Measurements from ENCODE around the gene MARCHF10. TPM values are rescaled to one million over a fixed set of nuclear protein-coding genes. Genes with fewer than 3 reads are reported as not detected.

The MARCHF10 gene
- total RNA-seq, 1 donor from 2014 or later: 0.51 TPM

- Histone ChIP-seq H3K4me2 (no peak overlapping the region), H3K4me1 (no peaks in the 10 kb centered on the region), H3K27ac (no peak overlapping the region), H3F3A (ENCODE audit: low read depth) (no peaks in the 10 kb centered on the region), H3K79me2 (ENCODE audit: low read depth) (no peaks in the 10 kb centered on the region), H4K20me1 (ENCODE audit: low read depth) (no peaks in the 10 kb centered on the region), H3K4me3 (no peak overlapping the region), H3K9me3 (ENCODE audit: low read depth) (no peaks in the 10 kb centered on the region), H3K36me3 (no peaks in the 10 kb centered on the region), H2AFZ (replicated peaks) (no peak overlapping the region), H3K27me3 (no peaks in the 10 kb centered on the region), H3K9ac (no peak overlapping the region)
- H3K4me1 Mint-ChIP-seq: peaks cover 3% of the 10 kb centered on the region
- DNase-seq (ENCODE audit: low spot score): peak; percentile 65
- H3K27me3 Mint-ChIP-seq (ENCODE audit: insufficient read depth, low read depth): no peaks in the 10 kb centered on the region
- no peak overlapping the region for H3K27ac Mint-ChIP-seq
- peaks cover 9% of the 10 kb centered on the region for H3K36me3 Mint-ChIP-seq
- H3K4me3 Mint-ChIP-seq: no peak overlapping the region
- H3K9me3 Mint-ChIP-seq: no peaks in the 10 kb centered on the region
- TF ChIP-seq EZH2 (IDR thresholded peaks at IDR 0.05) (no peak), EZH2phosphoT487 (IDR thresholded peaks at IDR 0.05) (no peak), CTCF (IDR thresholded peaks at IDR 0.05) (no peak)
Observed at GRCh38 chr17:62670202-62670821, 137.8 kb downstream of the MARCHF10 start.

GRCh38 chr17:62668091-62668804 lies 139.9 kb downstream of the MARCHF10 start:
- Mint-ChIP-seq H3K27ac (no peak overlapping the region), H3K36me3 (peaks cover 9% of the 10 kb centered on the region), H3K9me3 (no peaks in the 10 kb centered on the region), H3K27me3 (ENCODE audit: insufficient read depth, low read depth) (no peaks in the 10 kb centered on the region), H3K4me3 (no peak overlapping the region), H3K4me1 (peaks cover 3% of the 10 kb centered on the region)
- Histone ChIP-seq H3K4me1 (no peaks in the 10 kb centered on the region), H3K4me3 (no peak overlapping the region), H2AFZ (replicated peaks) (no peak overlapping the region), H3K79me2 (ENCODE audit: low read depth) (no peaks in the 10 kb centered on the region), H4K20me1 (ENCODE audit: low read depth) (no peaks in the 10 kb centered on the region), H3K9me3 (ENCODE audit: low read depth) (no peaks in the 10 kb centered on the region), H3K36me3 (no peaks in the 10 kb centered on the region), H3K9ac (no peak overlapping the region), H3K27ac (no peak overlapping the region), H3K27me3 (no peaks in the 10 kb centered on the region), H3F3A (ENCODE audit: low read depth) (no peaks in the 10 kb centered on the region), H3K4me2 (no peak overlapping the region)
- DNase-seq (ENCODE audit: low spot score): no peak
- TF ChIP-seq EZH2 (IDR thresholded peaks at IDR 0.05) (no peak), EZH2phosphoT487 (IDR thresholded peaks at IDR 0.05) (no peak), CTCF (IDR thresholded peaks at IDR 0.05) (no peak)

GRCh38 chr17:62666801-62667591 lies 141.1 kb downstream of the MARCHF10 start:
- no peak overlapping the region for H3K27ac Mint-ChIP-seq
- no peaks in the 10 kb centered on the region for H3K27me3 Mint-ChIP-seq (ENCODE audit: insufficient read depth, low read depth)
- DNase-seq (ENCODE audit: low spot score): no peak
- no peak overlapping the region for H3K4me3 Mint-ChIP-seq
- no peak overlapping the region for H3K4me2 ChIP-seq
- H3K4me3 ChIP-seq: no peak overlapping the region
- H3F3A ChIP-seq (ENCODE audit: low read depth): no peaks in the 10 kb centered on the region
- peaks cover 2% of the 10 kb centered on the region for H3K9me3 Mint-ChIP-seq
- no peaks in the 10 kb centered on the region for H3K79me2 ChIP-seq (ENCODE audit: low read depth)
- no peak overlapping the region for H3K27ac ChIP-seq
- H2AFZ ChIP-seq (replicated peaks): no peak overlapping the region
- TF ChIP-seq EZH2 (IDR thresholded peaks at IDR 0.05): no peak
- TF ChIP-seq EZH2phosphoT487 (IDR thresholded peaks at IDR 0.05): no peak
- no peak for TF ChIP-seq CTCF (IDR thresholded peaks at IDR 0.05)
- H3K27me3 ChIP-seq: no peaks in the 10 kb centered on the region
- no peaks in the 10 kb centered on the region for H3K36me3 ChIP-seq
- H3K36me3 Mint-ChIP-seq: peaks cover 8% of the 10 kb centered on the region
- H3K9ac ChIP-seq: no peak overlapping the region
- H3K4me1 ChIP-seq: no peaks in the 10 kb centered on the region
- H4K20me1 ChIP-seq (ENCODE audit: low read depth): no peaks in the 10 kb centered on the region
- no peaks in the 10 kb centered on the region for H3K9me3 ChIP-seq (ENCODE audit: low read depth)
- H3K4me1 Mint-ChIP-seq: peaks cover 3% of the 10 kb centered on the region

Measured in neural progenitor cell (in vitro differentiated cells).